ENCODE data around the gene SERPINA5.
"Not testable (repeated sequence)": the region's sequence is repeated elsewhere in the genome, so short reads cannot be mapped to it uniquely, and the experiment has no call there.

SERPINA5 gene

DNA sequence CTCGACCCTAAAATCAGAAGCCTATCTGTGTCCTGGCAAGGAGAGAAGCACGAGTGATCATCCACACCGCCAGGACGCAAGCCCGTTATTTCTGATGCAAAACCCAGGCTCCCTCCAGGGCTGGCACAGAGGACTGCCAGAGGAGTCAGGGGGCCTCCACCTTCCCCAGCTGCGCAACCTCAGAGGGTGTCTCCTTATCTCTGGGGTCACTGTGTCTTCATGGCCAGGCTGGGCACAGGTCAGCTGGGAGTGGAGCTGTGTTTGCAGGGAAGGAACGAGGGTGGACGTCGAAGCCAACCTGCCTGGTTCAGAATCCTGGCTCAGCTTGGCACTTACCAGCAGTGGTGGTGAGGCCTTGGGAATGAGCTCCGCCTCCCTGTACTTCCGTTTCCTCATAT lies 18.9 kb downstream of the SERPINA5 start:
- Histone ChIP-seq H3K79me2 (ENCODE audit: control insufficient read depth, insufficient read depth, low read length) (no peaks in the 10 kb centered on the region), H3K36me3 (ENCODE audit: control insufficient read depth, insufficient read depth, low read length) (no peaks in the 10 kb centered on the region), H3K4ac (ENCODE audit: low read depth, low read length) (no peak overlapping the region), H3K9ac (ENCODE audit: low read length) (no peak overlapping the region), H4K8ac (ENCODE audit: low read depth, low read length) (no peak overlapping the region), H2BK5ac (ENCODE audit: low read length) (no peak overlapping the region), H3K4me2 (ENCODE audit: low read length) (no peak overlapping the region), H4K5ac (ENCODE audit: low read length) (no peak overlapping the region), H3K4me3 (ENCODE audit: low read length) (no peak overlapping the region), H3K18ac (ENCODE audit: low read length) (no peak overlapping the region), H3K27ac (ENCODE audit: low read depth, low read length) (no peak overlapping the region), H2BK120ac (ENCODE audit: low read depth, low read length) (no peak overlapping the region), H3K56ac (ENCODE audit: low read length) (no peak overlapping the region), H2BK15ac (replicated peaks; ENCODE audit: low read depth) (no peak overlapping the region), H3K27me3 (ENCODE audit: insufficient read depth, low read length, poor library complexity) (no peaks in the 10 kb centered on the region), H2AK5ac (ENCODE audit: low read length) (no peak overlapping the region), H3K4me1 (ENCODE audit: control insufficient read depth, low read depth, low read length) (no peaks in the 10 kb centered on the region), H3K23ac (ENCODE audit: low read length) (no peak overlapping the region), H3K79me1 (ENCODE audit: low read length) (no peaks in the 10 kb centered on the region)
- DNase-seq = no peak
- WGBS (ENCODE audit: extremely low coverage, insufficient coverage, low lambda C conversion rate) = no CpG with 5 or more reads among the region's 11 CpGs

DNA sequence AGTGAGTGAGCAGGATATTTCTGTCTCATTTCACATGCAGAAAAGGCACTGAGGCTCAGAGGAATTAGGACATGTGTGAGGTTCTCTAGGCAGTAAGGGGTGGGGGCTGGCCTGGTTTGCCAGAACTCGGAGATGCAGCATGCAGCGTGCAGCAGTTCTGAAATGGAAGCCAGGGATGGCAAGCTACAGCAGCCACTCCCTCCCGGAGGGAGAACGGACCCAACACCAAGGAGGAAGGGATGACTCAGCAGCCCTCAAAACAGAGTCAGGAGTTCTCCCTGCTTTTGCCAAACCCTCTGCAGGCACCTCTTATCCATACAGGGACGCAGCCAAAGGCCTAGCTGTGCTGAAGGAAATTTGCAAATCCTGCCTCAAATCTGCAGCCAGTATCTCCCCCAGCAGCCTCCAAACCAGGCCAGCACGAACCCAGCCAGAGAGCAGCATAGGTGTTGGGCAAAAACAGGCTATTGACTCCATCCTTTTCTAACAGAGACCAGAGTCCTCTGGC lies 20.7 kb downstream of the SERPINA5 start:
- DNase-seq = peak; percentile 65
- peak overlapping the region; percentile 22 for H3K56ac ChIP-seq (ENCODE audit: low read length)
- no peak overlapping the region for H3K9ac ChIP-seq (ENCODE audit: low read length)

DNA sequence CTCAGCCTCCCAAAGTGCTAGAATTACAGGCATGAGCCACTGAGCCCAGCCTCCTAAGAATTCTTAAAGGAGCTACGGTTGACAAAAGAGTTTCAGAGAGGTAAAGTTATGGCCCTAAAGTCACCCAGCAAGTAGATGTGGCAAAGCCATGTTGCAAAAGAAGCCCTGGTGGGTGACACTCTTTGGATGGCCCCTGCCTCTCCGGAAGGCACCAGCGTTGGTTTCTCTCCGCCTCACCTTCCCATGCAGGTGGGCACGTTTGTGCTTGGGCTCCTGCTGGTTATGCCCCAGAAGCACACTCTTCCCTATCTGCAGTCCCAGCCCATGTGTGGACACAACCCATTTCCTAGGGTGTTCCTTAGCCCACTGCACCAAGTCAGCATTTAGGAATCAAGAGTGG lies 21.5 kb downstream of the SERPINA5 start:
- Histone ChIP-seq H4K8ac (ENCODE audit: low read depth, low read length) (no peak overlapping the region), H2BK5ac (ENCODE audit: low read length) (no peak overlapping the region), H3K79me2 (ENCODE audit: control insufficient read depth, insufficient read depth, low read length) (no peaks in the 10 kb centered on the region), H3K4me2 (ENCODE audit: low read length) (no peak overlapping the region), H3K23ac (ENCODE audit: low read length) (no peak overlapping the region), H3K18ac (ENCODE audit: low read length) (no peak overlapping the region), H2BK15ac (replicated peaks; ENCODE audit: low read depth) (no peak overlapping the region), H3K56ac (ENCODE audit: low read length) (no peak overlapping the region), H4K5ac (ENCODE audit: low read length) (no peak overlapping the region), H3K79me1 (ENCODE audit: low read length) (no peaks in the 10 kb centered on the region), H3K27ac (ENCODE audit: low read depth, low read length) (no peak overlapping the region), H3K36me3 (ENCODE audit: control insufficient read depth, insufficient read depth, low read length) (no peaks in the 10 kb centered on the region), H3K9ac (ENCODE audit: low read length) (no peak overlapping the region), H2BK120ac (ENCODE audit: low read depth, low read length) (no peak overlapping the region), H3K4me3 (ENCODE audit: low read length) (no peak overlapping the region), H3K27me3 (ENCODE audit: insufficient read depth, low read length, poor library complexity) (no peaks in the 10 kb centered on the region), H3K4ac (ENCODE audit: low read depth, low read length) (no peak overlapping the region), H3K4me1 (ENCODE audit: control insufficient read depth, low read depth, low read length) (no peaks in the 10 kb centered on the region), H2AK5ac (ENCODE audit: low read length) (no peak overlapping the region)
- no peak for DNase-seq
- no CpG with 5 or more reads among the region's 5 CpGs for WGBS (ENCODE audit: extremely low coverage, insufficient coverage, low lambda C conversion rate)

More for the DNA sequence above, 20.7 kb downstream of the SERPINA5 start:
- Histone ChIP-seq H2BK5ac (ENCODE audit: low read length) (no peak overlapping the region), H3K4me3 (ENCODE audit: low read length) (no peak overlapping the region), H3K79me1 (ENCODE audit: low read length) (no peaks in the 10 kb centered on the region), H3K23ac (ENCODE audit: low read length) (no peak overlapping the region), H4K5ac (ENCODE audit: low read length) (no peak overlapping the region), H3K18ac (ENCODE audit: low read length) (no peak overlapping the region), H3K4me2 (ENCODE audit: low read length) (no peak overlapping the region), H3K79me2 (ENCODE audit: control insufficient read depth, insufficient read depth, low read length) (no peaks in the 10 kb centered on the region), H2AK5ac (ENCODE audit: low read length) (no peak overlapping the region), H3K27me3 (ENCODE audit: insufficient read depth, low read length, poor library complexity) (no peaks in the 10 kb centered on the region), H2BK120ac (ENCODE audit: low read depth, low read length) (no peak overlapping the region), H3K4me1 (ENCODE audit: control insufficient read depth, low read depth, low read length) (no peaks in the 10 kb centered on the region), H3K36me3 (ENCODE audit: control insufficient read depth, insufficient read depth, low read length) (no peaks in the 10 kb centered on the region), H2BK15ac (replicated peaks; ENCODE audit: low read depth) (no peak overlapping the region), H4K8ac (ENCODE audit: low read depth, low read length) (no peak overlapping the region), H3K27ac (ENCODE audit: low read depth, low read length) (peak overlapping the region; percentile 22), H3K4ac (ENCODE audit: low read depth, low read length) (no peak overlapping the region)
- WGBS (ENCODE audit: extremely low coverage, insufficient coverage, low lambda C conversion rate) = no CpG with 5 or more reads among the region's 6 CpGs

DNA sequence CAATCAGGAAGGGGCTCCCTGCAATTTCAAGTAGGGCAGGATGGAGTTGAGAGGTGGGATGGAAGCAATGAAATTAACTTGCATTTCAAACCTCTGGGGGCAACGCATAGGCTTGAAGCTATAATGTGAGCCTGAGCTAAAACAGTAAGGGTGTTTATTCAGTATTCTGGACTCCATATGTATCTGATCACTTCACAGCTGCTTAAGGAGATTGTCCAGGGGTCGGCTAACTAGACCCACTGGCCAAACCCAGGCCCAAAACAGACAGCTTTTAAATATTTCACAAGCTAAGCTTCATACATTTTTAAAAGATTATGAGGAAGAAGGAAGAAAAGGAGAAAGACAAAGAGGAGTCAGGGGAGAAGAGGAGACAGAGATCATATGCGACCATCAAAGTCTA lies 24.1 kb downstream of the SERPINA5 start:
- Histone ChIP-seq H3K9ac (ENCODE audit: low read length) (no peak overlapping the region), H3K4me3 (ENCODE audit: low read length) (no peak overlapping the region), H4K8ac (ENCODE audit: low read depth, low read length) (no peak overlapping the region), H2AK5ac (ENCODE audit: low read length) (no peak overlapping the region), H3K27ac (ENCODE audit: low read depth, low read length) (no peak overlapping the region), H4K5ac (ENCODE audit: low read length) (no peak overlapping the region), H3K79me1 (ENCODE audit: low read length) (no peaks in the 10 kb centered on the region), H2BK120ac (ENCODE audit: low read depth, low read length) (no peak overlapping the region), H3K79me2 (ENCODE audit: control insufficient read depth, insufficient read depth, low read length) (no peaks in the 10 kb centered on the region), H2BK5ac (ENCODE audit: low read length) (no peak overlapping the region), H3K56ac (ENCODE audit: low read length) (no peak overlapping the region), H3K4me1 (ENCODE audit: control insufficient read depth, low read depth, low read length) (no peaks in the 10 kb centered on the region), H3K4me2 (ENCODE audit: low read length) (no peak overlapping the region), H3K27me3 (ENCODE audit: insufficient read depth, low read length, poor library complexity) (no peaks in the 10 kb centered on the region), H2BK15ac (replicated peaks; ENCODE audit: low read depth) (no peak overlapping the region), H3K4ac (ENCODE audit: low read depth, low read length) (no peak overlapping the region), H3K36me3 (ENCODE audit: control insufficient read depth, insufficient read depth, low read length) (no peaks in the 10 kb centered on the region), H3K18ac (ENCODE audit: low read length) (no peak overlapping the region), H3K23ac (ENCODE audit: low read length) (no peak overlapping the region)
- DNase-seq = no peak
- no CpG with 5 or more reads among the region's 3 CpGs for WGBS (ENCODE audit: extremely low coverage, insufficient coverage, low lambda C conversion rate)

DNA sequence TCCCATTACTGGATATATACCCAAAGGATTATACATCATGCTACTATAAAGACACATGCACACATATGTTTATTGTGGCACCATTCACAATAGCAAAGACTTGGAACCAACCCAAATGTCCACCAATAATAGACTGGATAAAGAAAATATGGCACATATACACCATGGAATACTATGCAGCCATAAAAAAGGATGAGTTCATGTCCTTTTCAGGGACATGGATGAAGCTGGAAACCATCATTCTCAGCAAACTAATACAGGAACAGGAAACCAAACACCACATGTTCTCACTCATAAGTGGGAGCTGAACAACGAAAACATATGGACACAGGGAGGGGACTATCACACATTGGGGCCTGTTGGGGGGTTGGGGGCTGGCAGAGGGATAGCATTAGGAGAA lies 27.7 kb downstream of the SERPINA5 start:
- not testable (repeated sequence) for H3K79me1 ChIP-seq (ENCODE audit: low read length); H2BK5ac ChIP-seq (ENCODE audit: low read length); H3K79me2 ChIP-seq (ENCODE audit: control insufficient read depth, insufficient read depth, low read length); H3K4me3 ChIP-seq (ENCODE audit: low read length); H3K4ac ChIP-seq (ENCODE audit: low read depth, low read length); H3K23ac ChIP-seq (ENCODE audit: low read length); H2BK120ac ChIP-seq (ENCODE audit: low read depth, low read length); H4K8ac ChIP-seq (ENCODE audit: low read depth, low read length); H3K9ac ChIP-seq (ENCODE audit: low read length); DNase-seq; H3K18ac ChIP-seq (ENCODE audit: low read length); H3K27ac ChIP-seq (ENCODE audit: low read depth, low read length); H2AK5ac ChIP-seq (ENCODE audit: low read length); H3K4me1 ChIP-seq (ENCODE audit: control insufficient read depth, low read depth, low read length); H3K36me3 ChIP-seq (ENCODE audit: control insufficient read depth, insufficient read depth, low read length); H3K27me3 ChIP-seq (ENCODE audit: insufficient read depth, low read length, poor library complexity); H3K4me2 ChIP-seq (ENCODE audit: low read length); H3K56ac ChIP-seq (ENCODE audit: low read length); H4K5ac ChIP-seq (ENCODE audit: low read length); H2BK15ac ChIP-seq (replicated peaks; ENCODE audit: low read depth)
- WGBS (ENCODE audit: extremely low coverage, insufficient coverage, low lambda C conversion rate) = no CpG with 5 or more reads among the region's 1 CpG

DNA sequence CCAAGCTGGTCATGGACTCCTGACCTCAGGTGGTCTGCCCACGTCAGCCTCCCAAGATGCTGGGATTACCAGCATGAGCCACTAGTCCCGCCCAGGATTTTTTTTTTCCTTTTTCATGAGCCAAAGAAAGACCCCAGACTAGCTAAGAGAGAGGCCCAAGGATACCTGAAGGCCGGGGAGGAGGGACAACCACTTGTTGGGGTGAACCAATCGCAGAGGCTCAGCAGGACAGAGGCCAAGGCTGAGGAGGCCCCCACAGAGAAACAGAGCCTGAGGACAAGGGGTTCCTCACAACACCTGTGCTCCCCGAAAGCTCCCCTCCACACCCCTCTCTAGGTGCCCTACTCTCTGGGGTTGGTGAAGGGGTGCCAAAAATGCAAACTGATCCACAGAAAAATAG lies 30.0 kb downstream of the SERPINA5 start:
- WGBS (ENCODE audit: extremely low coverage, insufficient coverage, low lambda C conversion rate) = no CpG with 5 or more reads among the region's 5 CpGs
- Histone ChIP-seq H3K27me3 (ENCODE audit: insufficient read depth, low read length, poor library complexity) (no peaks in the 10 kb centered on the region), H3K36me3 (ENCODE audit: control insufficient read depth, insufficient read depth, low read length) (no peaks in the 10 kb centered on the region), H3K4me3 (ENCODE audit: low read length) (no peak overlapping the region), H3K23ac (ENCODE audit: low read length) (no peak overlapping the region), H3K56ac (ENCODE audit: low read length) (no peak overlapping the region), H3K18ac (ENCODE audit: low read length) (no peak overlapping the region), H3K4me1 (ENCODE audit: control insufficient read depth, low read depth, low read length) (no peaks in the 10 kb centered on the region), H4K5ac (ENCODE audit: low read length) (no peak overlapping the region), H4K8ac (ENCODE audit: low read depth, low read length) (no peak overlapping the region), H2BK5ac (ENCODE audit: low read length) (no peak overlapping the region), H3K9ac (ENCODE audit: low read length) (no peak overlapping the region), H3K79me2 (ENCODE audit: control insufficient read depth, insufficient read depth, low read length) (no peaks in the 10 kb centered on the region), H3K27ac (ENCODE audit: low read depth, low read length) (no peak overlapping the region), H3K4me2 (ENCODE audit: low read length) (no peak overlapping the region), H3K79me1 (ENCODE audit: low read length) (no peaks in the 10 kb centered on the region), H3K4ac (ENCODE audit: low read depth, low read length) (no peak overlapping the region), H2AK5ac (ENCODE audit: low read length) (no peak overlapping the region), H2BK120ac (ENCODE audit: low read depth, low read length) (no peak overlapping the region), H2BK15ac (replicated peaks; ENCODE audit: low read depth) (no peak overlapping the region)
- DNase-seq = no peak

All from mesendoderm (in vitro differentiated cells).